Suprapubic skin (tissue), 4 donors: ENCODE measurements around the gene RAB40B. TPM values are rescaled to one million over a fixed set of nuclear protein-coding genes. Genes with fewer than 3 reads are reported as not detected.
A peak's percentile ranks its signal among the peaks of the same experiment; 100 is the strongest.

ENCODE experiments used
- DNase-seq, 2 donors: peaks; one replicate each; pipeline ENCODE4 v3.0.0-alpha.2; 2019; ENCODE audit warnings: low spot score in 2 of 2
- H3K27ac ChIP-seq: fragments of 200-600 bp; sonication (generic); one replicate; pipeline ENCODE4 v1.5.1; 2019
- H3K27me3 ChIP-seq: fragments of 200-600 bp; sonication (generic); one replicate; pipeline ENCODE4 v1.5.1; 2019
- H3K36me3 ChIP-seq: fragments of 200-600 bp; sonication (generic); one replicate; pipeline ENCODE4 v1.5.1; 2019
- H3K4me1 ChIP-seq: fragments of 200-600 bp; sonication (generic); one replicate; pipeline ENCODE4 v1.5.1; 2019
- H3K4me3 ChIP-seq: fragments of 200-600 bp; sonication (generic); one replicate; pipeline ENCODE4 v1.5.1; 2019; ENCODE audit warnings: mild to moderate bottlenecking
- H3K9me3 ChIP-seq: fragments of 200-600 bp; sonication (generic); one replicate; pipeline ENCODE4 v1.5.1; 2019
- CTCF ChIP-seq, 2 donors: fragments of 200-600 bp in 1 of 2; fragments of 450-650 bp in 1 of 2; sonication (generic) in 1 of 2; IDR thresholded peaks; one replicate each; pipeline ENCODE4 v1.5.1; 2016 to 2019; ENCODE audit warnings: antibody characterized with exemption in 2 of 2, mild to moderate bottlenecking in 1 of 2, moderate library complexity in 1 of 2
- EP300 ChIP-seq: sonication (generic); formaldehyde crosslinking; IDR thresholded peaks from one replicate; pipeline ENCODE4 v1.6.1; 2017; ENCODE audit warnings: antibody characterized with exemption
- POLR2A ChIP-seq, 2 donors: fragments of 450-650 bp; IDR thresholded peaks; one replicate each; pipeline ENCODE4 v1.6.1; 2017; ENCODE audit warnings: antibody characterized with exemption in 2 of 2, mild to moderate bottlenecking in 2 of 2, moderate library complexity in 2 of 2
- POLR2AphosphoS5 ChIP-seq, 3 donors: sonication (generic); formaldehyde crosslinking; IDR thresholded peaks; one replicate each; pipeline ENCODE4 v1.6.1; 2017; ENCODE audit warnings: antibody characterized with exemption in 3 of 3
- WGBS: methylation state at CpG from one replicate; pipeline ENCODE4 v1.1.5; 2018; 5-methylcytosine and 5-hydroxymethylcytosine counted together
- total RNA-seq, 4 donors: library from RNA; depleted of rRNA; stranded (reverse); fragments of >200 nt; gene quantifications; one replicate each; pipeline ENCODE4 v1.1.0, GENCODE V29; 2016

The RAB40B gene
- total RNA-seq, 4 donors from 2014 or later: 15.9 to 24.3 (median 21.6) TPM

- no peak for DNase-seq
These were observed 85.0 kb downstream of the RAB40B start for GRCh38 chr17:82613283-82614094.

GRCh38 chr17:82611140-82612058 is 87.1 kb downstream of the RAB40B start:
- Histone ChIP-seq H3K4me3 (no peak overlapping the region), H3K9me3 (no peaks in the 10 kb centered on the region), H3K27me3 (no peaks in the 10 kb centered on the region), H3K4me1 (peaks cover 8% of the 10 kb centered on the region), H3K36me3 (peaks cover 53% of the 10 kb centered on the region), H3K27ac (no peak overlapping the region)
- DNase-seq: no peak
- TF ChIP-seq POLR2A (IDR thresholded peaks at IDR 0.05) (no peak), POLR2AphosphoS5 (IDR thresholded peaks at IDR 0.05) (no peak)
- 83% methylated on average over 21 of the region's 21 CpGs for WGBS

More at GRCh38 chr17:82613283-82614094, 85.0 kb downstream of the RAB40B start:
- 83% methylated on average over 37 of the region's 37 CpGs for WGBS
- Histone ChIP-seq H3K27me3 (no peaks in the 10 kb centered on the region), H3K36me3 (peaks cover 74% of the 10 kb centered on the region), H3K27ac (no peak overlapping the region), H3K9me3 (no peaks in the 10 kb centered on the region), H3K4me1 (peaks cover 5% of the 10 kb centered on the region), H3K4me3 (no peak overlapping the region)
- no peak for TF ChIP-seq POLR2A (IDR thresholded peaks at IDR 0.05)
- no peak for TF ChIP-seq POLR2AphosphoS5 (IDR thresholded peaks at IDR 0.05)
- TF ChIP-seq EP300: no peak
- TF ChIP-seq CTCF (IDR thresholded peaks at IDR 0.05): no peak

- TF ChIP-seq EP300 (no peak), CTCF (IDR thresholded peaks at IDR 0.05) (no peak), POLR2A (IDR thresholded peaks at IDR 0.05) (no peak), POLR2AphosphoS5 (IDR thresholded peaks at IDR 0.05) (no peak)
- DNase-seq: no peak
- Histone ChIP-seq H3K9me3 (no peaks in the 10 kb centered on the region), H3K36me3 (peaks cover 46% of the 10 kb centered on the region), H3K27me3 (no peaks in the 10 kb centered on the region), H3K4me3 (no peak overlapping the region), H3K27ac (no peak overlapping the region), H3K4me1 (peaks cover 20% of the 10 kb centered on the region)
- 94% methylated on average over 4 of the region's 4 CpGs for WGBS
These were observed 88.8 kb downstream of the RAB40B start for GRCh38 chr17:82609655-82610054.

GRCh38 chr17:82608816-82609215 is 89.7 kb downstream of the RAB40B start:
- Histone ChIP-seq H3K9me3 (no peaks in the 10 kb centered on the region), H3K36me3 (peaks cover 46% of the 10 kb centered on the region), H3K27me3 (no peaks in the 10 kb centered on the region), H3K4me3 (no peak overlapping the region), H3K27ac (no peak overlapping the region), H3K4me1 (peaks cover 19% of the 10 kb centered on the region)
- WGBS: 79% methylated on average over 5 of the region's 5 CpGs
- DNase-seq: no peak
- TF ChIP-seq EP300 (no peak), POLR2A (IDR thresholded peaks at IDR 0.05) (no peak), CTCF (IDR thresholded peaks at IDR 0.05) (no peak), POLR2AphosphoS5 (IDR thresholded peaks at IDR 0.05) (no peak)

- H3K4me3 ChIP-seq: no peak overlapping the region
- no peaks in the 10 kb centered on the region for H3K27me3 ChIP-seq
- H3K27ac ChIP-seq: peak overlapping the region; percentile 47
- TF ChIP-seq POLR2A (IDR thresholded peaks at IDR 0.05): no peak
- TF ChIP-seq EP300: no peak
- no peak for TF ChIP-seq POLR2AphosphoS5 (IDR thresholded peaks at IDR 0.05)
- TF ChIP-seq CTCF (IDR thresholded peaks at IDR 0.05): no peak
- H3K36me3 ChIP-seq: peaks cover 66% of the 10 kb centered on the region
- DNase-seq: no peak
- H3K9me3 ChIP-seq: no peaks in the 10 kb centered on the region
- peaks cover 19% of the 10 kb centered on the region for H3K4me1 ChIP-seq
- WGBS: 46% methylated on average over 16 of the region's 16 CpGs
These were observed 92.4 kb downstream of the RAB40B start for GRCh38 chr17:82605939-82606600.
